K562 (cell line): ENCODE measurements around the gene RGL4. TPM values are rescaled to one million over a fixed set of nuclear protein-coding genes. Genes with fewer than 3 reads are reported as not detected.

Experiments
- ATAC-seq: fragments of 200-7000 bp; cut with Tn5 transposase; 3 replicates; pipeline ENCODE4 v1.9.1; 2020; ENCODE audit warnings: moderate library complexity
- BruUV-seq: library from RNA; stranded (reverse); fragments of 400-500 nt; replicated peaks from 2 replicates; lab custom pipeline; 2021; lab: Mats Ljungman, UMichigan
- CTCF ChIA-PET: fragments of 300-600 bp; formaldehyde crosslinking; extraction: SDS; loops from one replicate; lab custom pipeline; 2021; ENCODE audit warnings: low intra/inter-chr PET ratio; lab: Yijun Ruan, JAX
- POLR2A ChIA-PET: fragments of 300-600, 350-650 bp; sonication (Branson Sonifier 250); formaldehyde crosslinking; extraction: SDS; loops from one replicate; lab custom pipeline; 2021; ENCODE audit warnings: antibody characterized with exemption, inconsistent platforms; lab: Yijun Ruan, JAX
- DNase-seq, 4 experiments: peaks; one replicate each; pipeline versions ENCODE4 v3.0.0 to v3.0.0-alpha.2; 2011 to 2018; ENCODE audit warnings: low spot score in 3 of 4, mixed read lengths in 3 of 4; ENCODE audit errors: extremely low read depth in 1 of 4
- FAIRE-seq: peaks from 2 replicates; lab custom pipeline; 2011; peaks lifted over from hg19 to GRCh38; lab: Jason Lieb, UNC
- H2AFZ ChIP-seq: 2 replicates; pipeline ENCODE4 v1.6.0; 2011; ENCODE audit warnings: low read depth, low read length, control low read depth, inconsistent platforms
- H3K27ac ChIP-seq: fragments of 200-600 bp; 3 replicates; pipeline ENCODE4 v1.8.0; 2011; ENCODE audit warnings: low read depth, mild to moderate bottlenecking, control low read depth, inconsistent platforms, low read length, moderate library complexity, mixed read lengths; ENCODE audit errors: extremely low read depth
- H3K27me3 ChIP-seq, 2 experiments: fragments of 300-600 bp in 1 of 2; 2 replicates in 1 of 2; 3 replicates in 1 of 2; pipeline versions ENCODE4 v1.6.0 to v1.8.0; 2011; ENCODE audit warnings: inconsistent platforms in 2 of 2, low read length in 2 of 2, mild to moderate bottlenecking in 1 of 2, mixed read lengths in 1 of 2, moderate library complexity in 1 of 2; ENCODE audit not compliant: control insufficient read depth in 2 of 2, insufficient read depth in 2 of 2
- H3K36me3 ChIP-seq: fragments of 300-600 bp; 3 replicates; pipeline ENCODE4 v1.8.0; 2011; ENCODE audit warnings: mild to moderate bottlenecking, low read length, inconsistent platforms; ENCODE audit not compliant: control insufficient read depth, insufficient read depth
- H3K4me1 ChIP-seq, 2 experiments: fragments of 200-600 bp in 1 of 2; replicated peaks in 1 of 2; 2 replicates in 1 of 2; 3 replicates in 1 of 2; pipeline versions ENCODE4 v1.5.1 to v1.8.0; 2011; ENCODE audit warnings: inconsistent platforms in 2 of 2, low read length in 2 of 2, mild to moderate bottlenecking in 1 of 2, mixed read lengths in 1 of 2, moderate library complexity in 1 of 2; ENCODE audit not compliant: control insufficient read depth in 2 of 2, insufficient read depth in 2 of 2
- H3K4me2 ChIP-seq: 2 replicates; pipeline ENCODE4 v1.6.1; 2011; ENCODE audit warnings: low read length, control low read depth, inconsistent platforms, mixed read lengths; ENCODE audit not compliant: insufficient read depth
- H3K4me3 ChIP-seq: fragments of 200-600 bp; sonication (generic), shearing (Covaris generic); 2 replicates; pipeline ENCODE4 v1.5.1; 2016; ENCODE audit warnings: control low read depth, inconsistent platforms
- H3K79me2 ChIP-seq: fragments of 200-600 bp; 3 replicates; pipeline ENCODE4 v1.8.0; 2011; ENCODE audit warnings: low read length, inconsistent platforms; ENCODE audit not compliant: control insufficient read depth, insufficient read depth
- H3K9ac ChIP-seq, 2 experiments: 2 replicates each; pipeline versions ENCODE4 v1.6.0 to v1.6.1; 2011; ENCODE audit warnings: low read depth in 2 of 2, low read length in 2 of 2, control low read depth in 1 of 2, inconsistent platforms in 1 of 2, mild to moderate bottlenecking in 1 of 2, mixed read lengths in 1 of 2; ENCODE audit not compliant: insufficient read depth in 1 of 2
- H3K9me1 ChIP-seq: one replicate; pipeline ENCODE4 v1.6.0; 2011; ENCODE audit warnings: inconsistent platforms, mild to moderate bottlenecking, low read length, moderate library complexity; ENCODE audit not compliant: control insufficient read depth, insufficient read depth
- H3K9me3 ChIP-seq: replicated peaks from 2 replicates; pipeline ENCODE4 v1.5.1; 2011; ENCODE audit warnings: low read depth, low read length, inconsistent platforms; ENCODE audit not compliant: control insufficient read depth, insufficient read depth
- H4K20me1 ChIP-seq: replicated peaks from 2 replicates; pipeline ENCODE4 v1.6.1; 2011; ENCODE audit warnings: low read length, inconsistent platforms, mixed read lengths; ENCODE audit not compliant: control insufficient read depth, insufficient read depth
- CXXC5 ChIP-seq: fragments of 250-450 bp; sonication (Bioruptor Pico); IDR thresholded peaks from 2 replicates; pipeline ENCODE4 v1.8.0; 2022; ENCODE audit warnings: inconsistent platforms, mild to moderate bottlenecking, moderate library complexity
- ETV5 ChIP-seq: sonication (generic); formaldehyde crosslinking; IDR thresholded peaks from 2 replicates; pipeline ENCODE4 v1.4.0; 2020; ENCODE audit warnings: low read depth, mild to moderate bottlenecking, missing genetic modification reagents
- FOXM1 ChIP-seq, 2 experiments: fragments of 450-650 bp in 1 of 2; sonication (generic) in 1 of 2; formaldehyde crosslinking in 1 of 2; IDR thresholded peaks; 2 replicates each; pipeline versions ENCODE4 v1.6.1 to v1.9.0; 2017 to 2022; ENCODE audit warnings: low read depth in 2 of 2, mild to moderate bottlenecking in 2 of 2, missing genetic modification reagents in 1 of 2, moderate library complexity in 1 of 2
- HDGF ChIP-seq: fragments of 450-650 bp; IDR thresholded peaks from 2 replicates; pipeline ENCODE4 v1.6.1; 2016
- HNRNPLL ChIP-seq: fragments of 200-400 bp; formaldehyde crosslinking; IDR thresholded peaks from 2 replicates; pipeline ENCODE4 v1.6.1; 2017; ENCODE audit warnings: low read length, low read depth, mild to moderate bottlenecking; ENCODE audit not compliant: poor library complexity, severe bottlenecking
- KDM5B ChIP-seq: fragments of 200-600 bp; sonication (generic); IDR thresholded peaks from 2 replicates; pipeline ENCODE4 v1.6.1; 2012; ENCODE audit warnings: low read depth, mild to moderate bottlenecking, moderate library complexity, low read length, control low read depth, inconsistent platforms; ENCODE audit not compliant: insufficient replicate concordance
- MAZ ChIP-seq, 2 experiments: fragments of 450-650 bp in 1 of 2; sonication (generic) in 1 of 2; formaldehyde crosslinking; IDR thresholded peaks in 1 of 2; conservative IDR thresholded peaks in 1 of 2; 2 replicates each; pipeline versions ENCODE4 v1.4.0 to v1.5.0; 2020; ENCODE audit warnings: mild to moderate bottlenecking in 1 of 2, missing genetic modification reagents in 1 of 2
- NCOA4 ChIP-seq: fragments of 450-650 bp; IDR thresholded peaks from 2 replicates; pipeline ENCODE4 v1.6.1; 2018; ENCODE audit warnings: mild to moderate bottlenecking; ENCODE audit not compliant: partially characterized antibody
- POLR3A ChIP-seq: IDR thresholded peaks from 2 replicates; pipeline ENCODE4 v1.6.1; 2011; ENCODE audit warnings: borderline replicate concordance, mild to moderate bottlenecking, moderate library complexity; ENCODE audit not compliant: insufficient read length, insufficient read depth; ENCODE audit errors: extremely low read depth
- PURB ChIP-seq: sonication (generic); formaldehyde crosslinking; IDR thresholded peaks from 2 replicates; pipeline ENCODE4 v1.9.0; 2021; ENCODE audit warnings: low read depth, mild to moderate bottlenecking, missing genetic modification reagents
- ZFP30 ChIP-seq: fragments of 250-450 bp; sonication (Bioruptor Pico); IDR thresholded peaks from 2 replicates; pipeline ENCODE4 v1.8.0; 2022; ENCODE audit warnings: moderate library complexity, mild to moderate bottlenecking, inconsistent platforms, borderline replicate concordance
- ZNF24 ChIP-seq: fragments of 450-650 bp; IDR thresholded peaks from 2 replicates; pipeline ENCODE4 v1.6.1; 2016
- WGBS: fragments of 100-300 bp; shearing (Covaris generic); methylation state at CpG from one replicate; pipeline ENCODE4 v1.1.6; 2016; ENCODE audit warnings: low coverage, mixed read lengths; ENCODE audit not compliant: insufficient coverage; ENCODE audit errors: missing lambda C conversion rate; 5-methylcytosine and 5-hydroxymethylcytosine counted together
- in situ Hi-C: fragments of 300-500 bp; cut with MboI; formaldehyde crosslinking; loops from 4 replicates; pipeline ENCODE4 v1.15.0; 2018; ENCODE audit warnings: inconsistent platforms, mixed read lengths
- intact Hi-C: fragments of 100-400 bp; cut with micrococcal nuclease; formaldehyde crosslinking; loops from 2 replicates; pipeline ENCODE4 v1.14.2; 2022
- polyA plus RNA-seq, 8 experiments: library from polyadenylated mRNA; depleted of rRNA in 4 of 8; stranded (reverse) in 5 of 8; unstranded in 3 of 8; fragments of >200 nt; fragmentation: Nextera tagmentation in 2 of 8; fragmentation: Illumina TruSeq in 1 of 8; extraction: Ambion mirVana in 2 of 8; extraction: Trizol in 1 of 8; gene quantifications; 2 replicates each; pipeline versions ENCODE4 v1.2.1 to v1.2.3, GENCODE V29; 2011 to 2014; ENCODE audit warnings: inconsistent platforms in 1 of 8, missing spikeins in 1 of 8
- total RNA-seq, 7 experiments: library from RNA; depleted of rRNA in 6 of 7; stranded (reverse); fragments of >200 nt in 6 of 7; fragmentation: Illumina TruSeq in 2 of 7; extraction: Trizol in 2 of 7; gene quantifications; 2 replicates each; pipeline versions ENCODE4 v1.2.1 to v1.2.3, GENCODE V29; 2011 to 2021; ENCODE audit warnings: low replicate concordance in 1 of 7
- TF ChIP-seq, protein P1 (sequence below): fragments of 250-450 bp; sonication (Bioruptor Pico); IDR thresholded peaks from 2 replicates; pipeline ENCODE4 v1.5.0; 2020; ENCODE audit warnings: mild to moderate bottlenecking

Gene RGL4
- total and polyA plus RNA-seq, 9 of the 15 experiments (the other 6 are each of a cell fraction or from before 2014, with no cell fraction given) = not detected

DNA sequence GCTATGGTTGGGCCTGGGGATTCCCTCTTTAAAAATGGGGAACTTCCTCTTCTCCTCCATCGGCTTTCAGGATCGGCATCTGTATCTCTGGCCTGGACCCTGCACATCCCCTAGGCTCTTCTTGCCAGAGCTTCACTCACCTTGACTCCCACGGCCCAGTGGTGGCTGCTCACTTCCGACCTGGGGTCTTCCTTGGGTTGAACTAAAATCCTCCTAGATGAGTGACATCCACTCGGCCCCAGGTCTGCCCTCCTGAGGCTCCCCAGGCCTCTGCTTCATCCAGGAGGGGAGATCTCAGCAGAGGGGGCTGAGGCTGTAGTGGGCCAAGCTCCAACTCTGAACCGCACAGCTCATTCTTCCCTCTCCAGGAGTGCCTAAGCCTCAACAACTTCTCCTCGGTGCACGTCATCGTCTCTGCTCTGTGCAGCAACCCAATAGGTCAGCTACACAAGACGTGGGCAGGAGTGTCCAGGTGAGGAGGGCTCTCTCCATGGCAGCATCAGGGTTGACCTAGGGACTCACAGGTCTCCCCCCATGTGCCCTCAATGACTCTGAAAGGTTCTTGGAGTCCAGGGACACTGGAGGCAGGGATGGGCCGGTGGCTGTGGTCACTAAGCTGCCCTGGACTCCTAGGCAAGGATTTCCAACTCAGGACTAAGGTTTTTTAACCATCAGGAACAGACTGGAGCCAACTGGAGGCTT lies 3.3 kb downstream of the RGL4 start:
- H3K9me3 ChIP-seq = no peaks in the 10 kb centered on the region
- ChIA-PET POLR2A (interaction anchor here (0.8 to 1.2 kb wide), 4 partner anchors 9 to 46 kb away, joined by 3 to 6 read pairs (median 4); no protein-coding TSS in a partner anchor), CTCF (no interaction called here)
- ATAC-seq (no peak), DNase-seq (no peak), FAIRE-seq (no peak)
- no peaks in the 10 kb centered on the region for H3K79me2 ChIP-seq
- no peaks in the 10 kb centered on the region for H3K9me1 ChIP-seq
- no peak overlapping the region for H3K9ac ChIP-seq
- H3K4me1 ChIP-seq = peaks cover 0 to 3% of the 10 kb centered on the region in 2 experiments; a peak in 1 of 5 replicates
- no peak overlapping the region for H2AFZ ChIP-seq
- in situ Hi-C loops = no loop called here
- H3K27me3 ChIP-seq = no peaks in the 10 kb centered on the region
- no peak overlapping the region for H3K4me3 ChIP-seq
- H3K36me3 ChIP-seq = peaks cover 43% of the 10 kb centered on the region; the same call in 2 of the 3 replicates
- BruUV-seq = no TSS peak
- 87% methylated on average over 7 of the region's 11 CpGs for WGBS
- TF ChIP-seq NCOA4 (no peak), KDM5B (no peak)
- H3K27ac ChIP-seq = no peak overlapping the region
- H4K20me1 ChIP-seq = no peaks in the 10 kb centered on the region
- intact Hi-C loops = no loop called here
- no peak overlapping the region for H3K4me2 ChIP-seq

DNA sequence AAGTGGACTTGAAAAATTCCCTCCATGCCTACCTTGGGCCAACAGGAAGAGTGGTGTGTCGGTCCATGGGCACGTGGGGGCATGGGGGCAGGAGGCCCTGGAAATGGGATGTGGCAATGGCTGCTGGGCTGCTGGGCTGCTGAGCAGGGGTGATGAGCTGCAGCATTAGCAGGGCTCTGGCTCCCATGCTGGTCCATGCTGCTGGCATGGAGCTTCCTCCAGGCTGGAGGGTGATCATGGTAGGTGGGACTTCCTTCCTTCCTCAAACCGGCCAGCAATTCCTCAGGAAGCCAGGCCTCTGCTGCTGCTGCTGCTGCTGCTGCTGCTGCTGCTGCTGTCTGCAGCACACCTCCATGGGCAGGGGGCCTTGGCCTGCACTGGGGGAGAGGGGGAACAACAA lies 4.3 kb downstream of the RGL4 start:
- Histone ChIP-seq H3K36me3 (peaks cover 52% of the 10 kb centered on the region; the same call in 2 of the 3 replicates), H3K4me2 (no peak overlapping the region)
- FAIRE-seq = no peak
- in situ Hi-C loops = no loop called here
- no peak for TF ChIP-seq ETV5 (CRISPR knock-in tag)
- TF ChIP-seq PURB (CRISPR knock-in tag) = no peak
- no peak for TF ChIP-seq HDGF
- TF ChIP-seq POLR3A = no peak
- TF ChIP-seq MAZ (CRISPR knock-in tag; conservative IDR thresholded peaks at IDR 0.05 in 1 of 2, IDR thresholded peaks at IDR 0.05 in 1 of 2) = no peak
- TF ChIP-seq HNRNPLL = no peak
- TF ChIP-seq ZNF24 = no peak
- TF ChIP-seq CXXC5 (CRISPR knock-in tag) = no peak
- no peak for TF ChIP-seq FOXM1 (IDR thresholded peaks at IDR 0.05; ENCODE audit: low read depth)
- no peak for TF ChIP-seq FOXM1 (CRISPR knock-in tag; IDR thresholded peaks at IDR 0.05; ENCODE audit: low read depth)
- no peak for TF ChIP-seq ZFP30 (CRISPR knock-in tag)
- TF ChIP-seq, protein P1, sequence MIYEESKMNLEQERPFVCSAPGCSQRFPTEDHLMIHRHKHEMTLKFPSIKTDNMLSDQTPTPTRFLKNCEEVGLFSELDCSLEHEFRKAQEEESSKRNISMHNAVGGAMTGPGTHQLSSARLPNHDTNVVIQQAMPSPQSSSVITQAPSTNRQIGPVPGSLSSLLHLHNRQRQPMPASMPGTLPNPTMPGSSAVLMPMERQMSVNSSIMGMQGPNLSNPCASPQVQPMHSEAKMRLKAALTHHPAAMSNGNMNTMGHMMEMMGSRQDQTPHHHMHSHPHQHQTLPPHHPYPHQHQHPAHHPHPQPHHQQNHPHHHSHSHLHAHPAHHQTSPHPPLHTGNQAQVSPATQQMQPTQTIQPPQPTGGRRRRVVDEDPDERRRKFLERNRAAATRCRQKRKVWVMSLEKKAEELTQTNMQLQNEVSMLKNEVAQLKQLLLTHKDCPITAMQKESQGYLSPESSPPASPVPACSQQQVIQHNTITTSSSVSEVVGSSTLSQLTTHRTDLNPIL = no peak
- TF ChIP-seq, all 486 proteins: peak for 0
- Histone ChIP-seq H3K27ac (no peak overlapping the region), H2AFZ (no peak overlapping the region), H4K20me1 (no peaks in the 10 kb centered on the region), H3K4me1 (peaks cover 0 to 3% of the 10 kb centered on the region in 2 experiments; a peak in 1 of 5 replicates), H3K27me3 (no peaks in the 10 kb centered on the region), H3K4me3 (no peak overlapping the region), H3K79me2 (no peaks in the 10 kb centered on the region), H3K9me1 (no peaks in the 10 kb centered on the region), H3K9me3 (no peaks in the 10 kb centered on the region), H3K9ac (no peak overlapping the region)
- no peak for ATAC-seq
- no peak for DNase-seq
- BruUV-seq = no TSS peak
- WGBS = 88% methylated on average over 2 of the region's 3 CpGs
- ChIA-PET CTCF (no interaction called here), POLR2A (interaction anchor here (1.2 kb wide), 1 partner anchor 45 kb away, joined by 3 read pairs; no protein-coding TSS in a partner anchor)
- intact Hi-C loops = no loop called here
